K562 (cell line): ENCODE results near the gene NUCB2.

ENCODE experiments used
- ATF2 ChIP-seq: sonication (generic); formaldehyde crosslinking; IDR thresholded peaks from 2 replicates; pipeline ENCODE4 v1.8.1; 2022; ENCODE audit warnings: missing genetic modification reagents
- CHD2 ChIP-seq: IDR thresholded peaks from 2 replicates; pipeline ENCODE4 v1.6.1; 2011; ENCODE audit warnings: low read depth, low read length
- EP300 ChIP-seq: IDR thresholded peaks from 2 replicates; pipeline ENCODE4 v1.6.1; 2012; ENCODE audit warnings: low read length, improper control_type of control experiment
- MXI1 ChIP-seq: IDR thresholded peaks from 2 replicates; pipeline ENCODE4 v1.6.1; 2011; ENCODE audit warnings: low read depth, mild to moderate bottlenecking, improper control_type of control experiment, low read length
- SNRNP70 ChIP-seq: fragments of 200-400 bp; formaldehyde crosslinking; optimal IDR thresholded peaks from 2 replicates; pipeline ENCODE3; 2017; ENCODE audit warnings: low read depth, low read length
- SP1 ChIP-seq: sonication (generic); formaldehyde crosslinking; IDR thresholded peaks from 2 replicates; pipeline ENCODE4 v1.8.1; 2022; ENCODE audit warnings: mild to moderate bottlenecking, missing genetic modification reagents
- USF1 ChIP-seq: sonication (generic); formaldehyde crosslinking; IDR thresholded peaks from 2 replicates; pipeline ENCODE4 v1.9.0; 2022; ENCODE audit warnings: mild to moderate bottlenecking, missing genetic modification reagents
- ZFX ChIP-seq: sonication (generic); formaldehyde crosslinking; IDR thresholded peaks from 2 replicates; pipeline ENCODE4 v1.8.0; 2022; ENCODE audit warnings: mild to moderate bottlenecking, missing genetic modification reagents, moderate library complexity
- ZKSCAN3 ChIP-seq: fragments of 250-450 bp; sonication (Bioruptor Pico); IDR thresholded peaks from 2 replicates; pipeline ENCODE4 v1.4.0; 2020
- ZNF639 ChIP-seq, 2 experiments: fragments of 200-800 bp in 1 of 2; sonication (Bioruptor generic) in 1 of 2; sonication (generic) in 1 of 2; formaldehyde crosslinking in 1 of 2; IDR thresholded peaks in 1 of 2; conservative IDR thresholded peaks in 1 of 2; 2 replicates each; pipeline versions ENCODE4 v1.5.0 to v1.6.1; 2016 to 2020; ENCODE audit warnings: missing compliant biosample characterization in 1 of 2, missing genetic modification characterization in 1 of 2, missing genetic modification reagents in 1 of 2
- TF ChIP-seq, protein P1 (sequence below), 3 experiments: IDR thresholded peaks in 2 of 3; conservative IDR thresholded peaks in 1 of 3; 2 replicates each; pipeline ENCODE4 v1.5.1; 2011 to 2012; ENCODE audit warnings: low read length in 3 of 3, mild to moderate bottlenecking in 3 of 3, control low read depth in 2 of 3, improper control_type of control experiment in 1 of 3, inconsistent platforms in 1 of 3, low read depth in 1 of 3, mixed read lengths in 1 of 3, moderate library complexity in 1 of 3; ENCODE audit not compliant: insufficient read depth in 2 of 3
- TF ChIP-seq, protein P2 (sequence below): fragments of 250-450 bp; sonication (Bioruptor Pico); IDR thresholded peaks from 2 replicates; pipeline ENCODE4 v1.9.0; 2021; ENCODE audit warnings: mild to moderate bottlenecking, inconsistent platforms

DNA sequence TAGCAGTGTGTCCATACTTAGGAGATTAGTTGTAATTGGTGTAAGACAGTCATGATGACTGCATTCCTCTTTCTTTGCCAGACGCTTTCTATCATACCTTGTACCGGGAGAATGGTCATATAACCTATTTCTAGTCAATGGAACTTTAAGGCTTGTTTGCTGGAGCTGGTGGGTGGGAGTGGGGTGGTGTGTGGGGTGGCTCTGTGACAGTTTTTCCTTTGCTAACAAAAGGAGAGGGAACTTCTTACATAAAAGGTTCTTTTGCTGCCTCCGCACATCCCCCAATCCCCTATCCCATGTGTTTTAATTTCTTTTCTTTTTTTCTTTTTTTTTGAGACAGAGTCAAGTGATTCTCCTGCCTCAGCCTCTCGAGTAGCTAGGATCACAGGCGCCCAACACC, 9.8 kb upstream of the NUCB2 start:
- TF ChIP-seq MXI1 (no peak), ZFX (CRISPR knock-in tag) (no peak), ZNF639 (CRISPR knock-in tag; conservative IDR thresholded peaks at IDR 0.05 in 1 of 2, IDR thresholded peaks at IDR 0.05 in 1 of 2) (no peak), EP300 (no peak), ATF2 (no peak), SP1 (CRISPR knock-in tag) (no peak), SNRNP70 (no peak), ZKSCAN3 (CRISPR knock-in tag) (no peak), USF1 (CRISPR knock-in tag) (no peak), CHD2 (no peak)
- TF ChIP-seq, protein P1, sequence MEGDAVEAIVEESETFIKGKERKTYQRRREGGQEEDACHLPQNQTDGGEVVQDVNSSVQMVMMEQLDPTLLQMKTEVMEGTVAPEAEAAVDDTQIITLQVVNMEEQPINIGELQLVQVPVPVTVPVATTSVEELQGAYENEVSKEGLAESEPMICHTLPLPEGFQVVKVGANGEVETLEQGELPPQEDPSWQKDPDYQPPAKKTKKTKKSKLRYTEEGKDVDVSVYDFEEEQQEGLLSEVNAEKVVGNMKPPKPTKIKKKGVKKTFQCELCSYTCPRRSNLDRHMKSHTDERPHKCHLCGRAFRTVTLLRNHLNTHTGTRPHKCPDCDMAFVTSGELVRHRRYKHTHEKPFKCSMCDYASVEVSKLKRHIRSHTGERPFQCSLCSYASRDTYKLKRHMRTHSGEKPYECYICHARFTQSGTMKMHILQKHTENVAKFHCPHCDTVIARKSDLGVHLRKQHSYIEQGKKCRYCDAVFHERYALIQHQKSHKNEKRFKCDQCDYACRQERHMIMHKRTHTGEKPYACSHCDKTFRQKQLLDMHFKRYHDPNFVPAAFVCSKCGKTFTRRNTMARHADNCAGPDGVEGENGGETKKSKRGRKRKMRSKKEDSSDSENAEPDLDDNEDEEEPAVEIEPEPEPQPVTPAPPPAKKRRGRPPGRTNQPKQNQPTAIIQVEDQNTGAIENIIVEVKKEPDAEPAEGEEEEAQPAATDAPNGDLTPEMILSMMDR (IDR thresholded peaks at IDR 0.05 in 2 of 3, conservative IDR thresholded peaks at IDR 0.05 in 1 of 3; ENCODE audit: insufficient read depth in 2 of 3, low read depth in 1 of 3, low read length in 3 of 3), result no peak
- TF ChIP-seq, protein P2, sequence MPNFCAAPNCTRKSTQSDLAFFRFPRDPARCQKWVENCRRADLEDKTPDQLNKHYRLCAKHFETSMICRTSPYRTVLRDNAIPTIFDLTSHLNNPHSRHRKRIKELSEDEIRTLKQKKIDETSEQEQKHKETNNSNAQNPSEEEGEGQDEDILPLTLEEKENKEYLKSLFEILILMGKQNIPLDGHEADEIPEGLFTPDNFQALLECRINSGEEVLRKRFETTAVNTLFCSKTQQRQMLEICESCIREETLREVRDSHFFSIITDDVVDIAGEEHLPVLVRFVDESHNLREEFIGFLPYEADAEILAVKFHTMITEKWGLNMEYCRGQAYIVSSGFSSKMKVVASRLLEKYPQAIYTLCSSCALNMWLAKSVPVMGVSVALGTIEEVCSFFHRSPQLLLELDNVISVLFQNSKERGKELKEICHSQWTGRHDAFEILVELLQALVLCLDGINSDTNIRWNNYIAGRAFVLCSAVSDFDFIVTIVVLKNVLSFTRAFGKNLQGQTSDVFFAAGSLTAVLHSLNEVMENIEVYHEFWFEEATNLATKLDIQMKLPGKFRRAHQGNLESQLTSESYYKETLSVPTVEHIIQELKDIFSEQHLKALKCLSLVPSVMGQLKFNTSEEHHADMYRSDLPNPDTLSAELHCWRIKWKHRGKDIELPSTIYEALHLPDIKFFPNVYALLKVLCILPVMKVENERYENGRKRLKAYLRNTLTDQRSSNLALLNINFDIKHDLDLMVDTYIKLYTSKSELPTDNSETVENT (CRISPR knock-in tag), result no peak
